D341Med (cell line): ENCODE results near the gene DEFB132.

ENCODE experiments used
- DNase-seq: peaks from one replicate; pipeline ENCODE4 v3.0.0; 2012; ENCODE audit warnings: low spot score

Gene DEFB132

DNA sequence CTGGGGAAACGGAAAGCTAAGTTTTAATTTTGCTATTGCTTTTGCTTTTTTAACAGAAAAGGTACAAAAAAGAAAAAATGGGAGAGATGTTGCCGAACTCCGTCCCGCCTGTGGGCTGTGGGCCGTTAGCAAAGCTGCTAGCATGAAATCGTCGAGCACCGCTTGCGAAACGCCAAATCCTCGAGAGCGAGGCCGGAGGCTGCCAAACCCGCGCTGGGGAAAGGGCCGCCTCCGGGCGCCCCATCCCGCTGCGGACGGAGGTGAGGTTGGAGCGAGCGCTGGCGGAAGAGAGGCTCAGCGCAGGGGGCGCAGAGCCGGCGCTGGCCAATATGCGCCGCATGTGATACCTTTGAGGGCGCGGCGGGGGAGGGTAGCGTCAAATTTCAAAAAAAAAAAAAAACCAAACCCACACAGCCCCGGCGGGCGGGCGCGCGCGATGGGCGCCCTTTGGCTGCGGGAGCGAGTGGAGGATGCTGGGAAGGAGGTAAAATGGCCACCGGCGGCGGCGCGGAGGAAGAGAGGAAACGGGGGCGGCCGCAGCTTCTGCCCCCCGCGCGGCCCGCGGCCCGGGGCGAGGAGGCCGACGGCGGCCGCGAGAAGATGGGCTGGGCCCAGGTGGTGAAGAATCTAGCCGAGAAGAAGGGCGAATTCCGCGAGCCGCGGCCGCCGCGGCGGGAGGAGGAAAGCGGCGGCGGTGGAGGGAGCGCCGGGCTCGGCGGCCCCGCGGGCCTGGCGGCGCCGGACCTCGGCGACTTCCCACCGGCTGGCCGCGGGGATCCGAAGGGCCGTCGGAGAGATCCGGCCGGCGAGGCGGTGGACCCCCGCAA, 39.8 kb downstream of the DEFB132 start, which contains the start of gene ZCCHC3:
Gene ZCCHC3, plus strand, starts transcription at position 473 of the 827 bp plus-strand sequence. Its CDS starts 17 bp downstream, at position 490.
- peak; percentile 95 for DNase-seq

GRCh38 chr20:297925-298775, 40.6 kb downstream of the DEFB132 start:
- peak; percentile 50 for DNase-seq

DNA sequence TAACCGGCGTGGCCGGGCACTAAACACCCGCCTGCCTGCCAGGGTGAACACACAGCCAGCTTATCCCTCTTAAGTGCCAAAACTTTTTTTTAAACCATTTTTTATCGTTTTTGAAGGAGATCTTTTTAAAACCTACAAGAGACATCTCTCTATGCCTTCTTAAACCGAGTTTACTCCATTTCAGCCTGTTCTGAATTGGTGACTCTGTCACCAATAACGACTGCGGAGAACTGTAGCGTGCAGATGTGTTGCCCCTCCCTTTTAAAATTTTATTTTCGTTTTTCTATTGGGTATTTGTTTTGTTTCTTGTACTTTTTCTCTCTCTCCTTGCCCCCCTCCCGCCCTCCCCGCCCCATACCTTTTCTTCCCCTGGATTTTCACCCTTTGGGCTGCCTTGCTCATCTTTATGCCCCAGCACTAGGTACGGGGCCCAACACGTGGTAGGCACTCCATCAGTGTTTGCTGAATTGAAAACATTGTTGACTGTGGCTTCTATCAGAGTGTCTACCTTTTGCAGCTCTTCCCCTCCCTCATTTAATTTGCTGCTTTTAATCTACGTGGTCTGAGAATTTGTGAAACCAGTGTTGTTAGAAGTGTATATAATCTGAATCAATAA, 41.4 kb downstream of the DEFB132 start:
- DNase-seq, result no peak

DNA sequence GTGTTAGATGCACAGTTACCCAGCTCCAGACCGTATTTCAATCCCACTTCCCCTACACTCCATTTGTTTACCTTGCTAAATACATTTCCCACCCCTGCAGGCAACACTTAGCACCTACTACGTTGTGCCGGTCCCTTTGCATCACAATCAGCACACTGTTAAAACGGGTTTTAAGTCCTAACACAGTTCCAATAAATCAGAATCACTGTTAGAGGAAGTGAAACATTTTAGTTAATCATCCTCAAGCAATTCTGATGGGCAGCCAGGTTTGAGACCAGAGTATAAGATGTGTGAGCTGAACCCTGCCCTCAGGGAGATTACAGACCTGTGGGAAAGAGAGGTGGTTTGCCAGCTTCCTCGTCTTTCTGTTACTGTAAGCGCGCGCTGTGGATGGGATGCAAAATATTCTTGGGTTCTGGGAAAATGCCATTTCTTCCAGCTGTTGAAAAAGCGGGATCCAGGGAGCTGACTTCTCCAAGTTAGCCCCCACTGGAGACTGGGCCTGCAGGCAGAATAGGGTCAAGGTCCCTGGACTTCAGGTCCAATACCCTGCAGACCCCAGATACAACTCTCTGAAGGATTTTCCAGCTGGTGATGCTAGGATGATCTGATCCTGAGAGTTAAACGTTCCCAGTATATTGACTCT, 42.9 kb downstream of the DEFB132 start:
- no peak for DNase-seq

DNA sequence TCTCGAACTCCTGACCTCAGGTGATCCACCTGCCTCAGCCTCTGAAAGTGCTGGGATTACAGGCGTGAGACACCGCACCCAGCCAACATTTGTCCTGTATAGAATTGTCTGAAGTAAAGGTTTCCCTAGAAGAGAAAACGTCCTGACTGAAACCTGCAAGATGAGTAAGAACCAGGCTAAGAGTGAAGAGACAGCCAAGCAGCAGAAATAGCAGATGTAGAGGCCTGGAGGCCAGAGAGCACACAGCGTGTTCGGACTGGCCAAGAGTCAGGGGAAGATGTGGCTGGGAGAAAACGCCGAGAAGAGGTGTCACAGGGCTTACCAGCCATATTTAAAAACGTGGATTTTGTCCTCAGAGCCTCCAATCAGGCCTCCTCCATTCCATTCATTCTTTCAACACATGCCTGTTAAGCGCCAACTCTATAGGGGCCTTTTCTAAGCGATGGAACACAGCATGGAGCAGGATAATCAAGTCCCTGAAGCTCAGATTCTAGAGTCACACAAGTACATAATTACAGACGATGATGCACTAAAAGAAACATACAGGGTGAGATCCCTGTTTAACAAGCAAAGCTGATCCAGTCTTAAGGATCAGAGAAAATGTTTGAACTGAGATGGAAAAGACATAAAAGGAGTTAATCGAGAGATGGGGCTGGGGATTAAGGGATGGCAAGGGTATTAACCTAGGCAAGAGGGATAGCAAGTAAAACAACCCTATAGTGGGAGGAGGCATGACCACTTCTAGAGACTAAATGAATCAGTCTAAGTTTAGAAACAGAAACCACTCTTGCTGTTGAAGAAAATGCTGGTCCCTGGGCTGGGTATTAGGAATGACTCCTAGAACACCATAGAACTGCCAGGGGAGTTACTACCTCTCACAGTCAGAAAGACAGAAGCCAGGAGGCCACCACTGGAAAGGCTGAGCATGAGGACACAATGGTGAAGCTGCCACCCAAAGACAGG, 44.6 kb downstream of the DEFB132 start:
- DNase-seq, result no peak

DNA sequence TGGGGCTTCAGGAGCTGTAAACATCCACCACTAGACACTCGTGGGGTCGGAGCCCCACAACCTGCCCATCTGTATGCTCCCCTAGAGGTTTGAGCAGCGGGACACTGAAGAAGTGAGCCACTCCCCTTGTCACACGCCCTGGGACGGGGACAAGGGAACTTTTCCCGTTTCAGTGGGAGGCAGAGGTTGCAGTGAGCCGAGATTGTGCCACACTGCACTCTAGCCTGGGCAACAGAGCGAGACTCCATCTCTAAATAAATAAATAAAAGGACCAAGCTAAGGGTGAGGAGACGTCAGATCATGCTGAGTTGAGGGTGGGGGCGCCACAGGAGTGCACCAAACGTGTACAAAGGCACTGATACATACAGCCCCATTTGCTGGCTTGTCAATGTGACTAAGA, 48.2 kb downstream of the DEFB132 start:
- no peak for DNase-seq

DNA sequence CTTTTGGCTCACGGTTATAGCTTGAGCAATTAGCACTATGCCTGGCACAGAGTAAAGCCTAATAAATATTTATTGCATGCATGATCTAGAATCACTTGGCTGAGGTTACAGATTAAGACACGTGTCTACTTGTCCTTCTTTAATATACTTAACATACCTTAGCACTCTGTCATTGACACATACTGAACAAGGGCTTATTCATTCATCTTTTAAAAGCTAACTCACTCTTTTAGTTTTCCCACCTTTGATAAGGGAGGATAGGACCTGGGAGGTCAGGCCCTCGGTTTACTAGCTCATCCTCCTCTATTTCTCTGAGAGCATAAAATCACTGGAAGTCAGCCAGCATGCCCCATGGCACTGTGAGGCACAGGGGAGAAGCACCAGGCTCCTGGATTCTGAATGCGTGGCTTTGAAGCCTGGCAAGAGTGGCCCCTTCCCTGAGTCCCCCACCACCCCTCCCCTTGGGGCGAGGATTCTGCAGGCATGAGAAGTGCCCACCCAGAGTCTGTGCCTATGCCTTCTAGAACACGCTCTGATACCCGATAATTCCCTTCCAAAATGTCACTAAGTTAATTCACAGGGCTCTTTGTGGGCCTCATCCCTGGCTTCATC, 51.0 kb downstream of the DEFB132 start:
- no peak for DNase-seq

DNA sequence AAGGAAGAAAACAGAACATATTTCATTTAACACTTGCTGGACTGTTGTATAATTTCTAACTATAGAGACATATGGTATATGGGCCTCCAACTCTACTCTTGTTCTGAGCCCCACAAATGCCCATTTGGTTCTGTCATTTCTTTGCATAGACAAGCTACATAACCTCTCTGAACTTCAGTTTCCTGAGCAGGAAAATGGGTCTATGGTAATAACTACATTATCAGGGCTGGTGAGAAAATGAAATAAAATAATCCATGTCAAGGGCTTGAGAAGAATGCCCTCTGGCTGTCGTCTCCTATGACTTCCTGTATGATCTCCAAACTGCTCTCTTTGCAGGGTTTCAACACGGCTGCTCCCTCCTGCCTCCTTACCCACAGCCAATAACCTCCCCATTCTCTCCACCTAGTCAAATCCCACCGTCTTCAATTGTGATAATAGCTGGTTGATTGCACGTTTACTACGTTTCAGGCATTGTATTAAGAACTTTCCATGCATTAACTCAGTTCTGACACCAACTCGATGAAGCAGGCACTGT, 51.8 kb downstream of the DEFB132 start:
- no peak for DNase-seq

DNA sequence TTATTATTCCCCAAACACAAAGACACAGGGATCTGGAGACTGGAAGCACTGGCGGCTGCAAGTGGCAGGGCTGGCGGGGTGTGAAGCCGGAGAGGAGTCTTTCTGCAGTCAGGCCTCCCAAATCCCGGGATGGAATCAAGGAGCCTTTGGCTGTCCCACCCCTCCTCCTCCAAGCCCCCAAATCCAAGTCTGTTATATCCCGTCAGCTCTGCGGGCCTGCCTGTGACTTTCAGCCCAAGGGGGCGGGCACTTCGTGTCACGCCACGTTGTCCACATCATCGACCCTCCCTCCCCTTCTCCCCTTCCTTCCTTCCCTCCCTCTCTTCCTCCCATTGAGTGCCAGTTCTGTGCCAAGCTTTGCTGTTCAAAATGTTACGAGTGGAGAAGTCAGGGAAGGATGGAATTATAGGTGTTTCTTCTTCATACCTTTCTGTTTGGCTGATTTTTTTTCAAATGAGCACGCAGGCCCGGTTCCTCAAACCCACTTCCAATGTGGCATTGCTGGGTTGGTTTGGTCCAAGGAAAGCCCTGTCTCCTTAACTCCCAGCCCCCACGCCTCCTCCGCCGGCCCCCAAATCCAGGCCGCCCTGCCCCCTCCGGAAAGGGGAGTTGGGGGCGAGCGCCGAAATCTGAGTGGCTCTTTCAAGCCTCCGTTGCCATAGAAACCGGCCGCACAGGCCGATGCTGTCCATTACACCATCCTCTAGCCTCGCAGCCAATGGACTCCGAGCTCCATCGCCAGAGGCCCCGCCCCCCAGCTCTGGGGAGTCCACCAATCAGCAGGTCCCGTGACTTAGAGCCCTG, 52.5 kb downstream of the DEFB132 start:
- DNase-seq, result peak; percentile 64

GRCh38 chr20:310645-311044, 53.1 kb downstream of the DEFB132 start:
- DNase-seq, result no peak
